ENCODE data around the gene FCER2. TPM values are rescaled to one million over a fixed set of nuclear protein-coding genes. Genes with fewer than 3 reads are reported as not detected.
"Not testable (repeated sequence)": the region's sequence is repeated elsewhere in the genome, so short reads cannot be mapped to it uniquely, and the experiment has no call there.

The FCER2 gene
- polyA plus RNA-seq, 3 donors, result 1.1 to 4.1 (median 2.1) TPM

DNA sequence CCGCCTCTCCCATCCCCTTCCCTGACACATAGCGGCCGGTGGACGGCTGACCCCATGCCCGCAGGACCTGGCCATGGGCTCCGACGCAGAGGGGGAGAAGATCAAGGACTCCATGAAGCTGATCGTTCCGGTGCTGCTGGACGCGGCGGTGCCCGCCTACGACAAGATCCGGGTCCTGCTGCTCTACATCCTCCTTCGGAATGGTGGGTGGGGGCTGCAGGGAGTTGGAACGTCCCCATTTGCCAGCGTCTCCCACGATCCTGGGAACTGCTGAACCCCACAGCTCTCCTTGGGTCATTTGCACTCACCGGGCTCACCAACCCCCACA lies 57.4 kb downstream of the FCER2 start:
- Mint-ChIP-seq H3K4me3 (no peak overlapping the region), H3K36me3 (peaks cover 49 to 76% of the 10 kb centered on the region in 2 donors), H3K27me3 (ENCODE audit: low read depth in 3 of 3) (peaks cover 0 to 1% (median 0%) of the 10 kb centered on the region in 3 donors), H3K4me1 (peaks cover 47% of the 10 kb centered on the region), H3K9me3 (peaks cover 0 to 2% (median 0%) of the 10 kb centered on the region in 7 donors), H3K27ac (peak overlapping the region; percentile 87 to 98 (median 93))
- Histone ChIP-seq H3K9me3 (replicated peaks in 1 of 2; ENCODE audit: control insufficient read depth in 1 of 2, insufficient read depth in 1 of 2, low read length in 2 of 2) (no peaks in the 10 kb centered on the region), H3K27me3 (ENCODE audit: control insufficient read depth in 2 of 2, insufficient read depth in 2 of 2, low read length in 2 of 2) (no peaks in the 10 kb centered on the region), H3K36me3 (replicated peaks in 1 of 2; ENCODE audit: control insufficient read depth in 1 of 2, insufficient read depth in 2 of 2, low read length in 2 of 2) (peaks cover 49 to 75% of the 10 kb centered on the region in 2 donors), H3K4me2 (replicated peaks; ENCODE audit: extremely low read depth, low read length, poor library complexity, severe bottlenecking) (peak overlapping the region; percentile 86), H3K27ac (ENCODE audit: low read depth in 1 of 2, low read length in 2 of 2) (peak overlapping the region; percentile 73 to 87), H3K4me3 (replicated peaks in 1 of 3; ENCODE audit: low read depth in 2 of 3, low read length in 3 of 3) (peak overlapping the region in 1 of 3 experiments; percentile 75), H4K20me1 (ENCODE audit: insufficient read depth, low read length) (peaks cover 57% of the 10 kb centered on the region), H3K4me1 (ENCODE audit: control insufficient read depth in 1 of 2, insufficient read depth in 2 of 2, low read length in 2 of 2) (peaks cover 51 to 66% of the 10 kb centered on the region in 2 donors), H2AFZ (ENCODE audit: insufficient read depth, low read depth, low read length, poor library complexity, severe bottlenecking) (no peak overlapping the region), H3K79me2 (ENCODE audit: insufficient read depth, low read length) (peaks cover 70% of the 10 kb centered on the region), H3K9ac (ENCODE audit: insufficient read depth, low read length, poor library complexity, severe bottlenecking) (peak overlapping the region; percentile 25)
- 97% methylated on average over 7 of the region's 20 CpGs for WGBS (ENCODE audit: insufficient coverage)
- no peak for DNase-seq
- intact Hi-C loops (cut with micrococcal nuclease), result no loop called here
- TF ChIP-seq, protein P1, sequence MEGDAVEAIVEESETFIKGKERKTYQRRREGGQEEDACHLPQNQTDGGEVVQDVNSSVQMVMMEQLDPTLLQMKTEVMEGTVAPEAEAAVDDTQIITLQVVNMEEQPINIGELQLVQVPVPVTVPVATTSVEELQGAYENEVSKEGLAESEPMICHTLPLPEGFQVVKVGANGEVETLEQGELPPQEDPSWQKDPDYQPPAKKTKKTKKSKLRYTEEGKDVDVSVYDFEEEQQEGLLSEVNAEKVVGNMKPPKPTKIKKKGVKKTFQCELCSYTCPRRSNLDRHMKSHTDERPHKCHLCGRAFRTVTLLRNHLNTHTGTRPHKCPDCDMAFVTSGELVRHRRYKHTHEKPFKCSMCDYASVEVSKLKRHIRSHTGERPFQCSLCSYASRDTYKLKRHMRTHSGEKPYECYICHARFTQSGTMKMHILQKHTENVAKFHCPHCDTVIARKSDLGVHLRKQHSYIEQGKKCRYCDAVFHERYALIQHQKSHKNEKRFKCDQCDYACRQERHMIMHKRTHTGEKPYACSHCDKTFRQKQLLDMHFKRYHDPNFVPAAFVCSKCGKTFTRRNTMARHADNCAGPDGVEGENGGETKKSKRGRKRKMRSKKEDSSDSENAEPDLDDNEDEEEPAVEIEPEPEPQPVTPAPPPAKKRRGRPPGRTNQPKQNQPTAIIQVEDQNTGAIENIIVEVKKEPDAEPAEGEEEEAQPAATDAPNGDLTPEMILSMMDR (IDR thresholded peaks at IDR 0.05), result no peak

GRCh38 chr19:7643629-7644549 lies 58.0 kb downstream of the FCER2 start:
- H3K36me3 Mint-ChIP-seq, result peaks cover 54 to 83% of the 10 kb centered on the region in 2 donors
- Histone ChIP-seq H3K9ac (ENCODE audit: insufficient read depth, low read length, poor library complexity, severe bottlenecking) (peak overlapping the region; percentile 25), H4K20me1 (ENCODE audit: insufficient read depth, low read length) (peaks cover 64% of the 10 kb centered on the region), H3K36me3 (replicated peaks in 1 of 2; ENCODE audit: control insufficient read depth in 1 of 2, insufficient read depth in 2 of 2, low read length in 2 of 2) (peaks cover 55 to 81% of the 10 kb centered on the region in 2 donors), H3K4me2 (replicated peaks; ENCODE audit: extremely low read depth, low read length, poor library complexity, severe bottlenecking) (peak overlapping the region; percentile 86), H3K79me2 (ENCODE audit: insufficient read depth, low read length) (peaks cover 77% of the 10 kb centered on the region), H3K27ac (ENCODE audit: low read depth in 1 of 2, low read length in 2 of 2) (peak overlapping the region; percentile 73 to 87), H3K4me1 (ENCODE audit: control insufficient read depth in 1 of 2, insufficient read depth in 2 of 2, low read length in 2 of 2) (peaks cover 57 to 72% of the 10 kb centered on the region in 2 donors)
- H3K4me1 Mint-ChIP-seq, result peaks cover 54% of the 10 kb centered on the region
- intact Hi-C loops (cut with micrococcal nuclease); DNase-seq; H3K4me3 Mint-ChIP-seq; H2AFZ ChIP-seq (ENCODE audit: insufficient read depth, low read depth, low read length, poor library complexity, severe bottlenecking); H3K9me3 Mint-ChIP-seq; H3K27me3 Mint-ChIP-seq (ENCODE audit: low read depth in 3 of 3); H3K4me3 ChIP-seq (replicated peaks in 1 of 3; ENCODE audit: low read depth in 2 of 3, low read length in 3 of 3); H3K27me3 ChIP-seq (ENCODE audit: control insufficient read depth in 2 of 2, insufficient read depth in 2 of 2, low read length in 2 of 2); H3K9me3 ChIP-seq (replicated peaks in 1 of 2; ENCODE audit: control insufficient read depth in 1 of 2, insufficient read depth in 1 of 2, low read length in 2 of 2): not testable (repeated sequence)
- peak overlapping the region; percentile 79 to 98 (median 93) for H3K27ac Mint-ChIP-seq
- 82% methylated on average over 7 of the region's 10 CpGs for WGBS (ENCODE audit: insufficient coverage)
